Activated CD8-positive, alpha-beta memory T cell treated with anti-CD3 and anti-CD28 coated beads for 48 hours (primary cell): ENCODE results near the gene RABL3.
"Not testable (repeated sequence)": the region's sequence is repeated elsewhere in the genome, so short reads cannot be mapped to it uniquely, and the experiment has no call there.

Experiments
- DNase-seq, 3 experiments: peaks; one replicate each; pipeline ENCODE4 v3.0.0-alpha.2; 2020; ENCODE audit warnings: low read depth in 2 of 3, low spot score in 2 of 3

Gene RABL3

GRCh38 chr3:120683671-120684301 is 58.5 kb downstream of the RABL3 start:
- no peak for DNase-seq

GRCh38 chr3:120683213-120683612 is 59.1 kb downstream of the RABL3 start:
- DNase-seq = no peak

DNA sequence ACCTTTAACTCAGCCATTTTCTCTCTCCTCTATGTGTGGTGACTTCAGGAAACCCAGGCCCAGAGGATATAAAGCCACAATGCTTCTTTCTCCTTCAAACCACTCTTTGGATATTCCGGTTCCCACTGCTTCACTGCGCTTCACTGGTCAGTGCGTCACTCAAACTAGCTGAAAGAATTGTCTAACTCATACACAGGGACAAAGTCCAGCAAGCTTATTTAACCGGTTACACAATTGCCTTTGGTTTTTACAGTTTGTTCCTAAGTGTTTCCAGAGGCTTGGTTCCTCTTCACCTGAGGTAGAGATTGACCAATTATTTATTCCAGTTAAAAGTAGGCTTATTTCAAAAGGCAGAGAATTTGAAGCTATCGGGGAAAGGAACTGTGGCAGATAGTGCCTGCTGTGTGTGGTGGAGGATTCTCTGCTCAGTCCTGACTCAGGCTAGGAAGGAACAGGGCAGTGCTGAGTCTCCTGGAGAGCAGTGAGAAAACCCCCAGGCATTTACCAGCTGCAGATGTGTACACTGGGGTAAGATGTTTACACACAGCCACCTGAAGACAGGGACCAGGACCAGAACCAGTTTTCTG is 60.1 kb downstream of the RABL3 start, which contains the start of gene HGD:
Gene HGD (minus strand): TSS at position 145 of the 587 bp plus-strand sequence. CDS start 128 bp downstream, at position 17.
- DNase-seq = no peak

DNA sequence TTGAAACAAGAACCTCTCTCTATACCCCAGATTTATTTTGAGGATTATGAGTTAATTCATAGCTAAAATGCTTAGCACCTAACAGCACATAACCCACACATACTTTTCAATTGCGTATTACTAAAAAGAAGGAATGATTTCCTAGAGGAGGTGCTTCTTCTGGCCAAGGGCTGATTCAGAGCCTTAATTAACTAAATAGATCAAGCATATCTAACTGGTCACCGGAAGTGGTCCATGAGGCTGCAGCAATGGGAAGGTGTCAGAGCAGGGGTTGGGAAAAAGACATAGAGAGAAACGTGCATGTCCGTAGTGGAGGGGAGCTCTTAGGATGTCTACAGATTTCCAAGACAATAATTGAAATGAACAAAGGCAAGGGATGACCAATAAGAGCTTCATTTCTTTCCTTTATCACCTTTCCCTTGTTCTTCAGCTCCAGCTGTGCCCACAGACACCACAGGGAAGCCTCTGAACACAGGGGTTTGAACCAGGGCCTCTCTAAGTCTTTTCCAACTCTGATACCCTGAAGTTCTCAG is 60.7 kb downstream of the RABL3 start:
- no peak for DNase-seq

- DNase-seq = no peak
These were observed 61.3 kb downstream of the RABL3 start for GRCh38 chr3:120681018-120681417.

DNA sequence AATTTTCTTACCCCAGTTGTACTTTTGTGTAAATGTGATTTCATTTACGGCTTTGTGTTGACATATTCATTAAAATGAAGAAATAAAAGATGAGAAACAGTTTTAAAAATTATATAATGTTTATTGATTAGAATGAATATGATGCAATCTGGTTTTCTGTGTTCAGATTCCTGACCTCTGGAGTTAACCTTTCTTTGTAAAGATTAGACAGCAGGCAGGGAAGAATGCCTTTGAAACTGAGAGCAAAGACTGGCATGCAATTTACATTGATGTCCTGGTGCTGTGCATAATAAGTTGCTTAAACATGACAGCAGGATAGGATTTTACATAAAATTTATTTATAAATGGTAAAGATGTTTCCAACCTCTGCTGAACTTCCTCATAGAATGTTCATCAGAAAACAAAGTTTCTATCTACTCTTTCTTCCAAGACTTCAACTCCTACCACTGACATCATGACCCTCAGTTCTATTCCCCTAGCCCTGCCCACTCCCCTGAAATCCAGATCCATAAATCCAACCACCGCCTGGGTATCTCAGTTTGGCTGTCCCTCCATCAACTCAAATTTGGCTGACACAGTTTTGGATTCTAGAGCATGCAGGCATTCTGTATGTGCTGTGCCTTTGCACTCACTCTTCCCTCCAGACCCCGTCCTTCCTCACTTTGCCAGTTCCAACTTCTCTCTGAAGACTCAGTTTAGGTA is 62.0 kb downstream of the RABL3 start:
- no peak for DNase-seq

- no peak for DNase-seq
These were observed 63.3 kb downstream of the RABL3 start for GRCh38 chr3:120678984-120679383.

GRCh38 chr3:120678331-120678947 is 63.9 kb downstream of the RABL3 start:
- DNase-seq = no peak

GRCh38 chr3:120677193-120677592 is 65.1 kb downstream of the RABL3 start:
- DNase-seq = not testable (repeated sequence)

DNA sequence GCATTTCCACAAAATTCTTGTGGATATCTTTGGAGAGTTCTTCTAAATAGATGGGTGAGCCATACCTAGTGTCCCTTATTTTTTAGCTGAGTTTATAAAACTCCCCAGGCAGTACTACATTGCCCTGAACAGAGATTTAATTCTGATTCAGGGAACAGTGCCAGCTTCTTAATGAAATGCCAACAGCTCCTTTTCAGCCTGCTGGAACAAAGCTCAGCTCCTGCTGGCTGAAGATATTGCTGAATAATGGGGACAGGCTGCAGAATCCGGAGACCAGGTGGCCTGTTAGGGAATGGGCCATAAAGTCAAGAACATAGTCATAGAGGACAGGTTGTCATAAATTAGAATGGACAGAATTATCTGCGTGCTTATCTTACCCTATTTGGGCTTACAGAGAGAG is 69.2 kb downstream of the RABL3 start:
- no peak for DNase-seq

GRCh38 chr3:120670576-120670975 is 71.7 kb downstream of the RABL3 start:
- DNase-seq = no peak

- DNase-seq = no peak
These were observed 77.4 kb downstream of the RABL3 start for GRCh38 chr3:120664926-120665325.

DNA sequence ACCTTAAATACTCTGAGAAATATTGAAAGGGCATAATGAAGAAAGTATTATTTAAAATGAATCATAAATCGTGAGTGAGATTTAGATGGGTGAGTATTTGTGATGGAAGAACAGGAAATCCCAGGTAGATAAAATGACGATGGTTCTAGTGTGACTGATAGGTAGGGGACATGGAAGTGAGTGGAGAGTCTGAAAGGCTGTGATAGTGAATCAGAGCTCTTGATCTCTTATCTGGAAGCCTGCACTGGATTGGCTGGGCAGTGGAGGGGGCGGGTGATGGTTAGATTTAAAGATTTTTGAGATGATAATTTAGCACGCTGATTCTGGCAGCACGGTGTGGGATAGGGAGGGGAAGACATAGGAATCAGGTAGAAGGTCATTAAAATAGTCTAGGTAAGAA is 80.4 kb downstream of the RABL3 start:
- no peak for DNase-seq

DNA sequence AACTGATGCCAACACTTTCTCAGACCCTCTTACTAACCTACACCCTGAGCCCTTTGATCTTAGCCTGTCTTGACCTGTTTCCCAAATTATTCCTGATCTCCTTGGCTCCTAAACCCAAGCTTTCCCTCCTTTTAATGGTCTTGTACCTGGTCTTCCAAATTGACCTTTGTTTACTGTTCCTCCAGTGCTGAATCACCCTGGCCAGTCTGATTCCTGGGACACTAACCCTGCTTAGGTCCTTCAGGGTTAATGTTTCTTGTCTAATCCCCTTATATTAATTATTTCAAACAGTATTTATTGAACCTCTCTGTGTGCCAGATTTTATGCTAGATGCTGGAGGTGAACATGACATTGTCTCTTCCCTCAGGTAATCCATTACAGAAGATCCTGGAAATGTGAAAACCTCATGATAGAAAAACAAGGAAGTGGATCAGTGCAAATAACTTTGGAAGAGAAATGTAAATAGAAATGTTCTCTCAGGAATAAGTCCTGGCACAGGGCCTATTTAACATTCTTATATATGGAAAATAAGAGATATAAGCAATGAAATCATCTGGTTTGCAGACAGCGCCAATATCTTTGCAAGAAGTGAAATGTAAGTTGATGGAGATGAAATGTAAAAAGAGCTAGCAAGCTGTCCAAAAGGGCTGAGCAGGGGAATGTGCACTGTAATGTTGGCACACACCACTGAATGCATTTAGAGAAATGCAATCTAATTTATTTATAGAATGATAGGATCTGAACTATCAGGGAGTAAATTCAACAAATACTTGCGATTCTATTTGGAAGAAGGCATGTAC is 81.0 kb downstream of the RABL3 start:
- DNase-seq = no peak

DNA sequence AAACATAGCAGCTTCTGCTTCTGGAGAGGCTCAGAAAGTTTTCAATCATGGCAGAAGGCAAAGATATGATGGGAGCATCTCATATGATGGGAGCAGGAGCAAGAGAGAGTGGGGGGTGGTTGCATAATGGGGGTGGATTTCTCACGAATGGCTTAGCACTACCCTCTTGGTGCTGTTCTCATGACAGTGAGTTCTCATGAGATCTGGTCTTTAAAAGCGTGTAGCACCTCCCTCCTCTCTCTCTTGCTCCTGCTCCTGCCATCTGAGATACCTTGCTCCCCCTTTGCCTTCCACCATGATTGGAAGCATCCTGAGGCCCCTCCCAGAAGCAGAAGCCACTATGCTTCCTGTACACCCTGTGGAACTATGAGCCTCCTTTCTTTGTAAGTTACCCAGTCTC is 82.5 kb downstream of the RABL3 start:
- no peak for DNase-seq

GRCh38 chr3:120659285-120659684 is 83.0 kb downstream of the RABL3 start:
- DNase-seq = no peak

DNA sequence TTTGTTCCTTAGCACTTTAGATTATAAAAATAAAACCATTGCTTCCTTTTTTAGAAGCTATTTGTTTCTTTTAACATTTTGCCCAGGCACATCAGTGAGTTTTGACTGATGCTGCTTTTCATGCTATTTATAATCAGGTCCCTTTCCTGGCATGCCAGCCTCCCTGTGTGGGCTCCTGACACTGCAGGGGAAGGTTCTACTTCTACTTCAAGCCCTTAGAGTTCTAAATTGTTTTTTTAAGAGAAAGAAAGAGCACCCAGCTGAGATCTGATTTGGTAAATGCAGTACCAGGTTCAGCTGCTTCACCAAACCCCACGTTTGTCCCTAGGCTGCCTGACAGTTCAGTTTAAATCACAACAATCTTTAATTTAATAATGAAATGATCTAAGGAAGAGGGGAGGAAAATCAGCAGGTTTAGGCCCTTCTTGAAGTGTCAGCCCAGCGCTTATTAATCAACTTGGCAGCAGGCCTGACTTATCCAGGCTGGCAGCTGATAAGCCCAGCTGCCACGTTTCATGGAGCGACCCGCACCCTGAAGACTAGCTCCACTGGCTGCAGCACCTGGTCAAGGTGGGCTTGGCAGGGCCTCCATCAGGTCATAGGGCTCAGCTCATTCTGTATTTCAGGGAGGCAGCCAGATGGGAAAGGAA is 89.3 kb downstream of the RABL3 start:
- no peak for DNase-seq

- no peak for DNase-seq
These were observed 90.0 kb downstream of the RABL3 start for GRCh38 chr3:120652281-120652680.

- DNase-seq = no peak
These were observed 92.0 kb downstream of the RABL3 start for GRCh38 chr3:120650311-120650710.

GRCh38 chr3:120649830-120650233 is 92.5 kb downstream of the RABL3 start:
- no peak for DNase-seq
